Memory B cell (primary cell): Measurements from ENCODE around the gene ATP10A.

ENCODE experiments used
- ATAC-seq: fragments of 150-1000 bp; cut with Tn5 transposase; 2 replicates; pipeline ENCODE4 v1.10.0; 2021; ENCODE audit warnings: low read depth, mild to moderate bottlenecking, moderate library complexity
- DNase-seq, 2 donors: peaks; one replicate each; pipeline ENCODE4 v3.0.0; 2022; ENCODE audit warnings: low spot score in 2 of 2
- H3K27ac Mint-ChIP-seq: one replicate; pipeline ENCODE4 v1.8.0; 2022; ENCODE audit warnings: mild to moderate bottlenecking, moderate library complexity, mixed read lengths
- H3K27me3 Mint-ChIP-seq: one replicate; pipeline ENCODE4 v1.8.0; 2022; ENCODE audit warnings: mixed read lengths
- H3K36me3 Mint-ChIP-seq: one replicate; pipeline ENCODE4 v1.8.0; 2022; ENCODE audit warnings: mild to moderate bottlenecking, mixed read lengths
- H3K4me1 Mint-ChIP-seq: one replicate; pipeline ENCODE4 v1.8.0; 2022; ENCODE audit warnings: mixed read lengths
- H3K4me3 Mint-ChIP-seq: one replicate; pipeline ENCODE4 v1.8.0; 2022; ENCODE audit warnings: mild to moderate bottlenecking, moderate library complexity, mixed read lengths
- H3K9me3 Mint-ChIP-seq: one replicate; pipeline ENCODE4 v1.8.0; 2022; ENCODE audit warnings: mixed read lengths

ATP10A gene

GRCh38 chr15:25673972-25674371 lies 189.2 kb downstream of the ATP10A start:
- peaks cover 8% of the 10 kb centered on the region for H3K27me3 Mint-ChIP-seq
- H3K36me3 Mint-ChIP-seq, result no peaks in the 10 kb centered on the region

DNA sequence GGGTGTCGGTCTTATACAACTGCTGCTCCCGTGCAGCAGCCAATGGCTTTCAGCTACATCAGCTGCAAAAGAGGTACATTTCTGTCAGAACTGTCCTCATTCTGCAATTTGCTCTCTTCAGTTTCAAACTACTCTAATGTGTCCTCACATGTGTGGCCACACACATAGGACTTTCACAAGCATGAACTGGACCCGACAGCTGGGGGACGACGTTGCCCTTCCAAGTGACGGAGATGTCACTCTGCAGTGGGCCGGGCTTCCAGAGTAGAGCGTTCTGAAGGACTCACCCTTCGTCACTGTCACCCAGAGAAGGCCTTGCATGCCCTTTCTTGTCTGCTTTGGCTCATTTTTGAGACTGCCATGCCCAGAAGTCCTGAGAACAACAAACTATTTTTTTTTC lies 189.8 kb downstream of the ATP10A start:
- Mint-ChIP-seq H3K36me3 (no peaks in the 10 kb centered on the region), H3K4me1 (no peaks in the 10 kb centered on the region), H3K9me3 (no peaks in the 10 kb centered on the region), H3K27me3 (peaks cover 8% of the 10 kb centered on the region), H3K4me3 (no peak overlapping the region), H3K27ac (no peak overlapping the region)
- ATAC-seq (no peak), DNase-seq (no peak)

More at GRCh38 chr15:25673972-25674371, 189.2 kb downstream of the ATP10A start:
- Mint-ChIP-seq H3K4me3 (no peak overlapping the region), H3K9me3 (no peaks in the 10 kb centered on the region), H3K27ac (no peak overlapping the region), H3K4me1 (no peaks in the 10 kb centered on the region)
- ATAC-seq (no peak), DNase-seq (no peak)

DNA sequence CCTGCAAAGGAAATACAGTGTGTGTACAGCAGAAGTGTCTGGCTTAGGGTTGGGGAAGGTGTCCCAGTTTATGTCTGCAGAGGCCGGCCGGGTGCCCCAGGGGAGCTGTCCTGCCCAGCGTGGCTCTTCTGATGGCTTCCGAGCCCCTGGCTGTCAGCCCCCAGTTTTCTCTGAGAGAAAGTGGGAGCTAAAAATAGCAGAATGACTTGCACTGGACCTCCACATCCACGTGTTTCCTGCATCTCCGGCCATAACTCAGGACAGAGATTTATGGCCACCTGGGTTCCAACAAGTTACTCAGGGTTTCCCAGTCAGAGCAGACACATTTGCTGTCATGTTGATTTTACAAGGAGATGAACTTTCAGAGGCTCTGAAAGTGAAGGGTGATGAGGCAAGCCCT lies 192.0 kb downstream of the ATP10A start:
- Mint-ChIP-seq H3K9me3 (no peaks in the 10 kb centered on the region), H3K27me3 (peaks cover 8% of the 10 kb centered on the region), H3K4me3 (no peak overlapping the region), H3K27ac (no peak overlapping the region), H3K36me3 (no peaks in the 10 kb centered on the region), H3K4me1 (no peaks in the 10 kb centered on the region)
- DNase-seq, result no peak
- ATAC-seq, result no peak

GRCh38 chr15:25670621-25671020 lies 192.5 kb downstream of the ATP10A start:
- Mint-ChIP-seq H3K36me3 (no peaks in the 10 kb centered on the region), H3K27ac (no peak overlapping the region), H3K4me3 (no peak overlapping the region), H3K4me1 (no peaks in the 10 kb centered on the region), H3K27me3 (peaks cover 8% of the 10 kb centered on the region), H3K9me3 (no peaks in the 10 kb centered on the region)
- DNase-seq, result no peak
- ATAC-seq, result no peak

- no peaks in the 10 kb centered on the region for H3K4me1 Mint-ChIP-seq
- H3K4me3 Mint-ChIP-seq, result no peak overlapping the region
- peaks cover under 1% of the 10 kb centered on the region for H3K9me3 Mint-ChIP-seq
- no peak for ATAC-seq
- H3K36me3 Mint-ChIP-seq, result no peaks in the 10 kb centered on the region
- DNase-seq, result no peak
- H3K27ac Mint-ChIP-seq, result no peak overlapping the region
- H3K27me3 Mint-ChIP-seq, result peaks cover 8% of the 10 kb centered on the region
Measured at GRCh38 chr15:25670025-25670554, 193.0 kb downstream of the ATP10A start.

- no peak for ATAC-seq
- DNase-seq, result no peak
- Mint-ChIP-seq H3K9me3 (peaks cover 2% of the 10 kb centered on the region), H3K4me1 (no peaks in the 10 kb centered on the region), H3K4me3 (no peak overlapping the region), H3K36me3 (no peaks in the 10 kb centered on the region), H3K27ac (no peak overlapping the region), H3K27me3 (peaks cover 8% of the 10 kb centered on the region)
Measured at GRCh38 chr15:25668901-25669300, 194.2 kb downstream of the ATP10A start.

GRCh38 chr15:25668236-25668795 lies 194.8 kb downstream of the ATP10A start:
- H3K4me1 Mint-ChIP-seq, result no peaks in the 10 kb centered on the region
- no peaks in the 10 kb centered on the region for H3K36me3 Mint-ChIP-seq
- H3K27me3 Mint-ChIP-seq, result peaks cover 8% of the 10 kb centered on the region

GRCh38 chr15:25667829-25668228 lies 195.3 kb downstream of the ATP10A start:
- Mint-ChIP-seq H3K4me1 (peaks cover 3% of the 10 kb centered on the region), H3K4me3 (no peak overlapping the region), H3K36me3 (no peaks in the 10 kb centered on the region), H3K27me3 (peaks cover 8% of the 10 kb centered on the region), H3K27ac (no peak overlapping the region), H3K9me3 (peaks cover 2% of the 10 kb centered on the region)
- ATAC-seq, result no peak
- DNase-seq, result no peak

More at GRCh38 chr15:25668236-25668795, 194.8 kb downstream of the ATP10A start:
- ATAC-seq (no peak), DNase-seq (no peak)
- H3K9me3 Mint-ChIP-seq, result peaks cover 2% of the 10 kb centered on the region
- H3K4me3 Mint-ChIP-seq, result no peak overlapping the region
- H3K27ac Mint-ChIP-seq, result no peak overlapping the region

- ATAC-seq, result no peak
- Mint-ChIP-seq H3K4me3 (no peak overlapping the region), H3K36me3 (no peaks in the 10 kb centered on the region), H3K9me3 (peaks cover 2% of the 10 kb centered on the region), H3K27me3 (peaks cover 2% of the 10 kb centered on the region), H3K4me1 (peaks cover 3% of the 10 kb centered on the region), H3K27ac (no peak overlapping the region)
- DNase-seq, result no peak
Measured at GRCh38 chr15:25665913-25666312, 197.2 kb downstream of the ATP10A start.

GRCh38 chr15:25664761-25665160 lies 198.4 kb downstream of the ATP10A start:
- Mint-ChIP-seq H3K27ac (no peak overlapping the region), H3K4me1 (peaks cover 3% of the 10 kb centered on the region), H3K4me3 (no peak overlapping the region), H3K27me3 (peaks cover under 1% of the 10 kb centered on the region), H3K9me3 (peaks cover 2% of the 10 kb centered on the region), H3K36me3 (no peaks in the 10 kb centered on the region)
- DNase-seq, result no peak
- no peak for ATAC-seq

DNA sequence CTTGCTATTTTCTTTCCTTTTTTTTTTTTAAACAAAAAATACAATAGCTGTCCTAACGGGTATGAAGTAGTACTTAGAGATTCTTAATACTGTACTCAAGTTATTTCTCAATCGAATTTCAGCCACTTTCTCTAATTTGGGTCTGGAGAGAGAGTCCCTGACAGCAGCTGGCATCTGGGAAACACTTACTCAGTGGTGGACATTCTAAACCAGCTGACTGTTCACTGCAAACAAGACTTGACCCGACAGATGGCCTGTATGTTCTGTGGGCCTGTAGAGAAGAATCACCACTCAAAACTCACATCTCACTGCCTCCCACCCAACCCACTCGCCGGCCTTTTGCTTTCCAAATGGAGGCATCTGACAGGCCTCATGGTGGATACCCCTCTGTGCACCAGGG lies 199.6 kb downstream of the ATP10A start:
- Mint-ChIP-seq H3K27ac (no peak overlapping the region), H3K9me3 (peaks cover 2% of the 10 kb centered on the region), H3K27me3 (peaks cover 1% of the 10 kb centered on the region), H3K36me3 (no peaks in the 10 kb centered on the region), H3K4me3 (no peak overlapping the region), H3K4me1 (peaks cover 3% of the 10 kb centered on the region)
- DNase-seq (no peak), ATAC-seq (no peak)

- ATAC-seq (no peak), DNase-seq (no peak)
- H3K4me1 Mint-ChIP-seq, result peaks cover 3% of the 10 kb centered on the region
- H3K9me3 Mint-ChIP-seq, result peaks cover 2% of the 10 kb centered on the region
- peaks cover 1% of the 10 kb centered on the region for H3K27me3 Mint-ChIP-seq
- no peak overlapping the region for H3K27ac Mint-ChIP-seq
- no peak overlapping the region for H3K4me3 Mint-ChIP-seq
- no peaks in the 10 kb centered on the region for H3K36me3 Mint-ChIP-seq
Measured at GRCh38 chr15:25661898-25662297, 201.2 kb downstream of the ATP10A start.

- Mint-ChIP-seq H3K4me3 (no peak overlapping the region), H3K9me3 (no peaks in the 10 kb centered on the region), H3K36me3 (no peaks in the 10 kb centered on the region), H3K27ac (no peak overlapping the region), H3K27me3 (peaks cover 4% of the 10 kb centered on the region), H3K4me1 (peaks cover 3% of the 10 kb centered on the region)
- DNase-seq, result no peak
- no peak for ATAC-seq
Measured at GRCh38 chr15:25659251-25659650, 203.9 kb downstream of the ATP10A start.

GRCh38 chr15:25658560-25658959 lies 204.6 kb downstream of the ATP10A start:
- peaks cover 3% of the 10 kb centered on the region for H3K4me1 Mint-ChIP-seq
- no peaks in the 10 kb centered on the region for H3K9me3 Mint-ChIP-seq
- no peak overlapping the region for H3K4me3 Mint-ChIP-seq
- ATAC-seq, result no peak
- no peak for DNase-seq
- H3K27ac Mint-ChIP-seq, result no peak overlapping the region
- peaks cover 4% of the 10 kb centered on the region for H3K27me3 Mint-ChIP-seq
- no peaks in the 10 kb centered on the region for H3K36me3 Mint-ChIP-seq
